Measurements from ENCODE around the gene PPP1CA. TPM values are rescaled to one million over a fixed set of nuclear protein-coding genes. Genes with fewer than 3 reads are reported as not detected.
A peak's percentile ranks its signal among the peaks of the same experiment; 100 is the strongest.

PPP1CA gene
- total RNA-seq, 1 donor from 2014 or later: 69.3 TPM

DNA sequence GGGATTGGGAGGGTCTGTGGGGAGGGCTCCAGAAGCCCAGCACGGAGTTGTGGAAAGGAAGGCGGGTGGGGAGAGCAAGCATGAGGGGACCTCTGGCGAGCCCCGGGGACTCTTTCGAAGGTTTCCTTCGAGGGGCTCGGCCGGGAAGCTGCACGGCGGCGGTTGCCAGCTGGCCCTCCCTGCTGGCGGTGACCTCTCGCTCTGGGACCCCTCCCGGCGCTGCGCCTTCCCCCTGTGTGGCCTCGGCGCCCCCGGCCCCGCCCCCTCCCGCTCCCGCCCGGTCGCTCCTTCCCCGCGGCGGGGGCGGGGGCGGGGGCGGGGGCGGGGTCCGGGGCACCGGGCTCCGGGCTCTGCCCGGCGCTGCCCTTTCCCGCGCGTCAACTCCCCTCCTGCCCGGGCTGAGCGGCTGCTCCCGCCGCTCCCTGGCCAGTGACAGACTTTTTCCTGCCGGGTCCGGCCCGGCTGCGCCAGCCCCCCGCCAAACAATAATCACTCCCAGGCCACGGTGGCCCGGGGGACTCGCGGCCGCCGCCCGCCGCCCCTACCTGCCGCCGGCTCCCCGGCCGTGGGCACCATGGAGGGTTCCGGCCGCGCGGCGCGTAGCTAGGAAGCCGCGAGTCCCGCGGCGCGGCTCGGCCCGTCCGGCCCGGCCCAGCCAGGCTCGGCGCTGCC lies 29.2 kb downstream of the PPP1CA start:
- DNase-seq (ENCODE audit: low spot score in 2 of 2): peak in 1 of 2 donors; percentile 74
- no peak for FAIRE-seq

DNA sequence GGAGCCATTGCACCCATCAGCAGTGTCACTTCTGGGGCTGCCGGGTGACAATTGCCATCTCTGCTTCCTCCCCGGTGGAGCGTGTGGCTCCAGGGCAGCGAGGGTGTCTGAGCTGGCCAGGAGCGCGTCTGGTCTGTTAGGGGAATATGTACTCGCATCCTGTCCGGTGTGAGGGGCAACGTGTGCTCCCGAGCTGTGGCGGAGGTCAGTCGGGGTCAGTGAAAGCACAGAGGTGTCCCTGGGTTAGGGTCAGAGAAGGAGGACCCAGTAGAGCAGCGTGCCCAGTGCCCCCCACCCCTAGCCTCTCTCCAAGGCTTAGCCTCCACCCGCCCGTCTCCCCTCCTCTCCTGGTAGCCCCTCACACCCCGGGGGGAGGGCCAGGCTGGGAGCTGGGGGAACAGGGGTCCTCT lies 29.7 kb downstream of the PPP1CA start:
- DNase-seq (ENCODE audit: low spot score in 2 of 2) (no peak), FAIRE-seq (no peak)

- FAIRE-seq (no peak), DNase-seq (ENCODE audit: low spot score in 2 of 2) (no peak)
These were observed 30.3 kb downstream of the PPP1CA start for GRCh38 chr11:67371189-67371910.

DNA sequence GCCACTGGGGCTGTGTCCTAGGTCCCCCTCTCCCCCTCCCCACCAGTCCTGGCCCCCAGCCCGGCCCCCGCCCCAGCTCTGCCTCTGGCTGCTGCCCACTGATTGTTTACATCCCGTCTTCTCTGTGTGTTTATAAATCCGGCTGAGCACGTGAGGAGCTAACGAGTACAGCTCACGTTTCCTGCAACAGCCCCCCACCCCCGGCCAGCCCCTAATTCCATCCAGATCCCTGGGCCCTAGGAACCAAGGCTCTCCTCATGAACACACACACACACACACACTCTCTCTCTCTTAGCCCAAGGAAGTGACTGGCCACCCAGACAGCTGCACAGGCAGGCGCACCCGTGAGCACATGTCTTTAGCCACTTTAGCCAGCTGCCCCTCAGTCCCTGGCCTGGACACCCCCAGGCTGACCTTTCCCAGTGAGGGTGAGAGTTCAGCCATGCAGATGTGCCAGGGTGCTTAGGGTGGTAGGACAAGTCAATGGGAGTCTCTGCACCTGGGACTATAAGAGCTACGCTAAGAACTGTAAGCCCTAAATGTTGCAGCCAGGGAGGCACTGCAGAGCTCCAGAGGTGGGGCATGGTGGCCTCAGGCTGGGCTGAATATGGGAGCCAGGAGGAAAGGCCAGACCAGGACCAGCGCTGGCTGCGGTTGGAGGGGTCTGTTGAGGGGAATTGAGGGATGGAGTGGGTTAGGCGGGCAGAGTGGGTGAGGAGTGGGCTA lies 31.1 kb downstream of the PPP1CA start:
- DNase-seq (ENCODE audit: low spot score in 2 of 2) (no peak), FAIRE-seq (no peak)

DNA sequence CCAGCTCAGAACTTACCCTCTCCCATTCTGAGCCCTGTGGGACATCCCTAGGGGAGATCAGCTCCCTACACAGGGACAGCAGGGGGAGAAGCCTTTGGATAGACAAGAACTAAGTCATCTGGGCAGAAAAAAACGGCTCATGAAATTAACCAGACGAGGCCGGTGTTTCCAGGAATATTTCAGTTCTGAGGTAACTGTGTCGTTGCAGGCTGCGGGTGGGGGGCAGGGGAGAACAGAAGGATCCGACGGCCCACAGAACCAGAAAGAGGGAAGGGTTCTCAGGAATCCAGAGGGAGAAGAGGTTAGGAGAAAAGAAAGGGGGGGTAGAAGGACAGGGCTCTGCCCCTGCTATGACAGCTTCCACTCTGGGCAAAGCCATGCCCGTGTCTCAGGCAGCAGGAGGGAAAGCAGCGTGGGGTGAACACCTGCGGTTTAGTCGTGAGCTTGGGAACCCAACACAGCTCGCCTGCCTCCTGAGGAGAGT lies 31.8 kb downstream of the PPP1CA start:
- no peak for FAIRE-seq

GRCh38 chr11:67369275-67369674 lies 32.4 kb downstream of the PPP1CA start:
- no peak for FAIRE-seq
- DNase-seq (ENCODE audit: low spot score in 2 of 2): no peak

More for the DNA sequence above, 31.8 kb downstream of the PPP1CA start:
- DNase-seq (ENCODE audit: low spot score in 2 of 2): no peak

DNA sequence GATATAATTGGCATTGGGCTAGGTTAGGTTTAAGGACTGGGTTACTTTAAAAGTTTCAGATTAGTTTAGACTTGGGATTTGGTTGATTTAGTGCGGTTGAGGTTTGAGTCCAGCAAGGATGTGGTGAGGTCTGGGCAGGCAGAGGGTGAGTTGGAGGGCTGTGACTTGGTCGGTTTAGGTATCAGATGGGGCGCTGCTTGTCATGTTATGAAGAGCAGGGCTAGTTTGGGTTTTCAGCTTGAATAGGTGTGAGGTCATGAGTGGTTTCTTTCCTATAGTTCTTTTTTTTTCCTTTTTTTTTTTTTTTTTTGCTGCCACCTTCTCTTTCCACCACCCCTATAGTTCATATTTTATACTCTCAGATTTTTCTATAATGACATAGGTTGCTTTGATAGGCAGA lies 33.0 kb downstream of the PPP1CA start:
- no peak for DNase-seq (ENCODE audit: low spot score in 2 of 2)
- no peak for FAIRE-seq

- no peak for DNase-seq (ENCODE audit: low spot score in 2 of 2)
- no peak for FAIRE-seq
These were observed 33.9 kb downstream of the PPP1CA start for GRCh38 chr11:67367761-67368227.

DNA sequence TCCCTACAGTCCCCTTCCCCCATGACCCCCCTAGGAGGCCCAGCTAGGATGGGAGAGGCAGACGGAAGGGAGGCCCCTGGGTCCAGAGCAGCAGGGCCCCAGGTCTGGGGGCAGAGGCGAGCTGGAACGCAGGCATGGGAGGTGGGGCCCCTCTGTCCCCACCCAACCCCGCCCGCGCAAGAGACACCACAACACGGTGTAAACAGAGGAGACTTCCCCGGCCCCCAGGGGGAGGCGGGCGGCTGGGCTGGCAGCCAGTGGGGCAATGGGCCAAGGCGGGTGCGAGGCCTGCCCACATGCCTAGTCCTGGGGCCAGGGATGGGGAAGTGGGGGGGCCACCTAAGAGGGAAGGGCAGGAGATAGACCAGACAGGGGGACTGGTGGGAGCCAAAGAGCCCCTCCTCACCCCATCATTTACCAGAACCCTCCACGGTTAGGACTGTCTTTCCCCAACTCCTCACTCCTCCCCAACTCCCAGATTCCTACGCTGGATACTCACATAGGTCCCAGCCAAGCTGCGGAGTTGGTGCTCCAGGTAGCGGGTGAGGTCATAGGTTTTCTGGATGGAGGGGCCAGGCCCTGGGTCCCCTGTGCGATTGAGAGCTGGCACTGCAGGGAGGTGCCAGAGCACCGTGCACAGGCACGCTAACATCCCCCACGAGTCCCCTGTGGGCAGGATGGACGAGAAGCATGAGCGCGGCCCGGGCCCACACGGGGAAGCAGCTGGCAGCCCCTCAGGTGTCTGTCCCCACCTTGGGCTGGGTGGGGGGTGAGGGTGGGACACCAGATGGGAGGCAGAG lies 34.5 kb downstream of the PPP1CA start:
- DNase-seq (ENCODE audit: low spot score in 2 of 2) (no peak), FAIRE-seq (no peak)

DNA sequence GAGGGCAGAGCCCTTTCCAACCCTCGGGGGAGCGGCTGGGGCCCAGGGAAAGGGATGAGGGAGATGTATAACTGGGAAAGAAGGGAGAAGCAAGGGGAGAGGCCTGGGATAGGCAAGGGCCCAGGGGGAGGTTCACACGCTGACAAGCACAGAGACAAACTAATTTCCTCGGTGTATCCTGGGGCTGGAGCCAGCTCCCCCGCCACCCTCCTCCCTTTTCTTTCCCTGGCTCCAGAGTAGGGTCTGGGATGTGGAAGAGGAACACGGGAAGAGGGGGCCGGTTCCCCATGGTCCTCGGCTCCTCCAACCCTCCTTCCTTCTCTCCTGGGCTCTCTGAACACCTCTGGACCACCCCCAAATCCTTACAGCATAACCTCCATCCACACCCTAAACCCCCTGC lies 35.1 kb downstream of the PPP1CA start:
- DNase-seq (ENCODE audit: low spot score in 2 of 2) (no peak), FAIRE-seq (no peak)

GRCh38 chr11:67365736-67366444 lies 35.8 kb downstream of the PPP1CA start:
- DNase-seq (ENCODE audit: low spot score in 2 of 2) (no peak), FAIRE-seq (no peak)

GRCh38 chr11:67364783-67365722 lies 36.6 kb downstream of the PPP1CA start:
- FAIRE-seq: no peak
- no peak for DNase-seq (ENCODE audit: low spot score in 2 of 2)

DNA sequence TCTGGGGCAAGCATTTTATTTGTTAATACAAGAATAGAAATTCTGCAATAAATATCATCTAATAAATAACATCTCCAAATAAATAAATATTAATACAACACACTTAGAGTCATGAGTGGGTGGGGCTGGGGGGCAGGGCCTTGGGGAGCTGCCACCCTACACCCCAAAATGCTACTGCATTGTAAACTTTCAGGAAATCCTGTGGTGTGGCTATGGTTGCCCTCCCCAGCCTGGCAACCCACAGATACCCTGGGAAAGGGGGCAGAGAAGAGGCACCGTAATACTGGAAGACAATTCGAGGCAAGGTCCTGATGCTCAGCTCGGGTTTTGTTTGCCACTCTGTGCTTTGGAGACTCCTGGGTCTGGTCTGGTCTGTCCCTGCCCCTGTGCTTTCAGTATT lies 37.5 kb downstream of the PPP1CA start:
- FAIRE-seq (no peak), DNase-seq (ENCODE audit: low spot score in 2 of 2) (no peak)

DNA sequence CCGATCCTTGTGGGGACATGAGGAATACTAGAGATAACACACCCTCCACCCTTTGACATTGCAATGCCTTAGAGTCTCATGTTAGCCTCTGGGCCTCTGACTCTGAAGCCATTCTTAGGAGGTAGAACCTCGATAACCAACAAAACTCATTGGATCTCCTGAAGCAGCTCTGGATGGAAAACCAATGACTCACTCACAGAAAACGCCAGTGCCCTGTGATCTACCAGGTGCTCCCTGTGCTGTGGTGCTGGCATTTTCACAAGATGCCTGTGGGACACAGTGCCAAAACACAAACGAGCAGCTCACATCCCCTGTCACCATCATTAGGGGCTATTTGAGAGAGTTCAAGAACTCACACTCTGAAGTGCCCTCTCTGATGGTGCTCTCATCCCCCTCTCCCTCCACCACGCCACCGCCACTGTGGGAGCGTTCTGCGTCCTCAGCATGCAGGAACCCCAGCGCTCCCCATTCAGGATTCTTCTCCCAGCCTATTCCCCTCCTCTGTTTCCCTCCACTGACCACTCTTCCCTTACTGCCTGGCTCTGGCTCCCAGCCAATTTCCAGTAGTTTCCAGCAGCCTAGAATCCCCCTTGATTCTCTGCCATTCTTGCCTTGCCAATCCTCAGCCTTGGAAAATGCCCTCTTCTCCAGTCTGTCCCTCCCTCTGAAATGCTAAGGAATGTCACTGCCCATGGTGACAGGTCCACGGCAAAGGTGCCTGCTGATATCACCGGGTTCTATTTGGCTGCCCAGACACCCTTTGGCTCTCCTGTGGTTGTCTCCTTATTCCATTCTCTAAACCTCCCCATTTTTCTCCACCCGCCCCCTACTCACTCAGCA lies 43.6 kb downstream of the PPP1CA start:
- FAIRE-seq (no peak), DNase-seq (ENCODE audit: low spot score in 2 of 2) (peak in 1 of 2 donors; percentile 6)

DNA sequence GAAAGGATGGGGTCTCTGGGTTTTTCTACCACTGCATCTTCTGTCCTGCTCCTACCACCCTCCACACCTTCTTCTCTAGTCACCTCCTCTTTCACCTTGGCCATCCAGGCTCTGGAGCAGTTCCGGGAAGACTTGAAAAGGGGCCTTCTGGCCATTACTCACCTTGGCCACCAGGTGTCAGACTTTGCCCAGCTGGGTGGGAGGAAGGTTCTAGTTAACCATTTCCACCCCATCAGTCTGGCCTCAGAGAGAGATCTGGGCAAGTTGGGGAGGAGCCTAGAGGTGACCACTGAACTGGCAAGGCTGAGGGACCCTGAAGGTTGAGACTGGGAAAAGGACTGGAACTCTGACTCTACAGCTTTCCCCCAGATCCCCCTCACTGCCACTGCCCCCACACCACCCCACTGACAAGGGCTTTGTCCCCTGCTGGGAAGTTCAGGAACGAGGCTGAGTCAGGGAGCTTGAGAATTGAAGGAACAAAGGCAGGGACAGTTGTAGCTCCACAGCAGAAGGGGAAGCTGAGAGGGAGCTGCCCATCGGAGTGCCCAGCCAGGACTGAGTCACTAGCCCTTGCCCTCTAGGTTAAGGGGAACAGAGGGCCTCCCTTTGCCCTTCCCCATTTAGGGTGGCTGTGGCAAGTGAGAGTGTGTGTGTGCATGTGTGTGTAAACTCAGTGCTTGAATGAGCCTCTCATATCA lies 44.6 kb downstream of the PPP1CA start:
- no peak for FAIRE-seq
- DNase-seq (ENCODE audit: low spot score in 2 of 2): peak; percentile 53 to 72

GRCh38 chr11:67356387-67356863 lies 45.2 kb downstream of the PPP1CA start:
- FAIRE-seq: no peak
- no peak for DNase-seq (ENCODE audit: low spot score in 2 of 2)

DNA sequence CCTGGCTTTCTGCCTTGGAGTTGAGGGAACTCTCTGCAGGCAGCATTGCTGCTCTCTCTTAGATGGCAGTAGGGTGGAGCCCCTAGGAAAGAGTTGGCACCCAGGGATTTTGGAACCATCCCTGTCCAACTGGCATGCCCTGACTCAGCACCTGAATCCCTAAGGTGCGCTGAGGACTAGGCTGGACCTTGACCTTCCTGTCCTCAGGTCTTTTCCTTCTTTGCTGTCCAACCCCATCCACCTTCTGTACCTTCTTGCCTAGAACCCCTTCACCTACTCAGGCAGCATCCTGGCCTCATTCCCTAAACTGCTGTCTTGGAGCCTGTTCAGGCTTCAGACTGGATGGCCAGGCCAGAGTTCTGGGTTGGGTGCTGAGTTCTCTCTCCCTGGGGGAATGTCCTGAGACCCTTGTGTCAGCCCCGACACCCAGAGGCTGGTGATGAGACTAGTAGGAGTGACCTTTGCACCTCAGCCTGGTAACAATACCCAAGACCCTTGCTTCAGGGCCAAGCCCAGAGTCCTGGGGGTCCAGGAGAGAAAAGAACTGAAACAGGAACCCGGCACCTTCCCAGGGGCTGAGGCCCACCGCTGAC lies 45.8 kb downstream of the PPP1CA start:
- DNase-seq (ENCODE audit: low spot score in 2 of 2) (no peak), FAIRE-seq (no peak)
